GM23338 (cell line): ENCODE results near the gene AFF1. TPM values are rescaled to one million over a fixed set of nuclear protein-coding genes. Genes with fewer than 3 reads are reported as not detected.

Experiments used
- ATAC-seq: fragments of 200-7000 bp; cut with Tn5 transposase; 3 replicates; pipeline ENCODE4 v1.9.1; 2020
- DNase-seq: peaks from one replicate; pipeline ENCODE4 v3.0.0-alpha.2; 2015; ENCODE audit warnings: low spot score
- H2AFZ ChIP-seq: fragments of 200-600 bp; sonication (generic); 2 replicates; pipeline ENCODE4 v1.8.0; 2016; ENCODE audit warnings: antibody characterized with exemption, mild to moderate bottlenecking, moderate library complexity
- H3F3A ChIP-seq: fragments of 200-600 bp; sonication (generic); replicated peaks from 2 replicates; pipeline ENCODE4 v1.8.0; 2017; ENCODE audit warnings: antibody characterized with exemption, mixed run types, low read depth
- H3K27ac ChIP-seq: fragments of 200-600 bp; sonication (generic); 2 replicates; pipeline ENCODE4 v1.6.1; 2016; ENCODE audit warnings: low read depth
- H3K27me3 ChIP-seq: fragments of 200-600 bp; sonication (generic); 2 replicates; pipeline ENCODE4 v1.8.0; 2016; ENCODE audit warnings: mild to moderate bottlenecking, mixed run types, moderate library complexity; ENCODE audit not compliant: insufficient read depth
- H3K36me3 ChIP-seq: fragments of 200-600 bp; sonication (generic); 2 replicates; pipeline ENCODE4 v1.8.0; 2016; ENCODE audit warnings: mild to moderate bottlenecking; ENCODE audit not compliant: insufficient read depth
- H3K4me1 ChIP-seq: fragments of 200-600 bp; sonication (generic); 2 replicates; pipeline ENCODE4 v1.8.0; 2016; ENCODE audit warnings: mild to moderate bottlenecking, moderate library complexity; ENCODE audit not compliant: insufficient read depth
- H3K4me2 ChIP-seq: fragments of 200-600 bp; sonication (generic); 2 replicates; pipeline ENCODE4 v1.7.1; 2017; ENCODE audit warnings: mixed run types
- H3K4me3 ChIP-seq: fragments of 200-600 bp; sonication (generic); 2 replicates; pipeline ENCODE4 v1.6.1; 2016; ENCODE audit warnings: mixed run types
- H3K79me2 ChIP-seq: fragments of 200-600 bp; sonication (generic); replicated peaks from 2 replicates; pipeline ENCODE4 v1.8.0; 2017; ENCODE audit warnings: mild to moderate bottlenecking; ENCODE audit not compliant: insufficient read depth
- H3K9me2 ChIP-seq: fragments of 200-600 bp; sonication (generic); 2 replicates; pipeline ENCODE4 v1.8.0; 2017; ENCODE audit not compliant: insufficient read depth
- H4K20me1 ChIP-seq: fragments of 200-600 bp; sonication (generic); replicated peaks from 2 replicates; pipeline ENCODE4 v1.8.0; 2017; ENCODE audit warnings: mild to moderate bottlenecking; ENCODE audit not compliant: insufficient read depth
- H3K27ac Mint-ChIP-seq: 2 replicates; pipeline ENCODE4 v1.8.0; 2020; ENCODE audit warnings: inconsistent platforms, mild to moderate bottlenecking, moderate library complexity, mixed read lengths
- H3K27me3 Mint-ChIP-seq: 3 replicates; pipeline ENCODE4 v1.8.0; 2022; ENCODE audit warnings: low read depth, mild to moderate bottlenecking, moderate library complexity, mixed read lengths, inconsistent platforms; ENCODE audit not compliant: insufficient read depth, poor library complexity
- H3K36me3 Mint-ChIP-seq: 3 replicates; pipeline ENCODE4 v1.8.0; 2021; ENCODE audit warnings: low read depth, mild to moderate bottlenecking, inconsistent platforms, moderate library complexity, mixed read lengths
- H3K4me1 Mint-ChIP-seq: 3 replicates; pipeline ENCODE4 v1.8.0; 2020; ENCODE audit warnings: mild to moderate bottlenecking, inconsistent platforms, mixed read lengths
- H3K4me3 Mint-ChIP-seq: 3 replicates; pipeline ENCODE4 v1.8.0; 2021; ENCODE audit warnings: moderate library complexity, mild to moderate bottlenecking, inconsistent platforms, mixed read lengths
- H3K9me3 Mint-ChIP-seq: 3 replicates; pipeline ENCODE4 v1.8.0; 2020; ENCODE audit warnings: moderate library complexity, mild to moderate bottlenecking, inconsistent platforms, mixed read lengths
- CREB1 ChIP-seq: fragments of 250-450 bp; sonication (Bioruptor Pico); IDR thresholded peaks from 2 replicates; pipeline ENCODE4 v1.5.0; 2020; ENCODE audit warnings: low read depth, mild to moderate bottlenecking, moderate library complexity
- NANOG ChIP-seq: IDR thresholded peaks from 2 replicates; pipeline ENCODE4 v1.6.1; 2016; ENCODE audit warnings: antibody characterized with exemption, borderline replicate concordance
- STAT1 ChIP-seq: IDR thresholded peaks from one replicate; pipeline ENCODE4 v1.6.1; 2016; ENCODE audit warnings: antibody characterized with exemption; ENCODE audit not compliant: unreplicated experiment
- ZNF114 ChIP-seq: fragments of 250-450 bp; sonication (Bioruptor Pico); IDR thresholded peaks from 2 replicates; pipeline ENCODE4 v1.5.0; 2020; ENCODE audit warnings: mild to moderate bottlenecking, moderate library complexity
- polyA plus RNA-seq: library from polyadenylated mRNA; unstranded; fragments of >200 nt; fragmentation: Nextera tagmentation; extraction: Ambion mirVana; gene quantifications from 2 replicates; pipeline ENCODE4 v1.2.1, GENCODE V29; 2016
- total RNA-seq: library from RNA; depleted of rRNA; stranded (reverse); fragments of >200 nt; shearing (Covaris generic); gene quantifications from 2 replicates; pipeline ENCODE4 v1.2.3, GENCODE V29; 2014
- TF ChIP-seq, protein P1 (sequence below), 2 experiments: fragments of 200-600 bp in 1 of 2; sonication (generic) in 1 of 2; conservative IDR thresholded peaks; 2 replicates each; pipeline versions ENCODE4 v1.5.1 to v1.6.1; 2016 to 2017; ENCODE audit warnings: antibody characterized with exemption in 2 of 2, low read depth in 2 of 2, mild to moderate bottlenecking in 2 of 2, moderate library complexity in 1 of 2
- TF ChIP-seq, protein P2 (sequence below): IDR thresholded peaks from one replicate; pipeline ENCODE4 v1.6.1; 2018; ENCODE audit warnings: antibody characterized with exemption; ENCODE audit not compliant: unreplicated experiment

Gene AFF1
- total and polyA plus RNA-seq, 2 experiments from 2014 or later = 42.6 to 67.2 TPM

DNA sequence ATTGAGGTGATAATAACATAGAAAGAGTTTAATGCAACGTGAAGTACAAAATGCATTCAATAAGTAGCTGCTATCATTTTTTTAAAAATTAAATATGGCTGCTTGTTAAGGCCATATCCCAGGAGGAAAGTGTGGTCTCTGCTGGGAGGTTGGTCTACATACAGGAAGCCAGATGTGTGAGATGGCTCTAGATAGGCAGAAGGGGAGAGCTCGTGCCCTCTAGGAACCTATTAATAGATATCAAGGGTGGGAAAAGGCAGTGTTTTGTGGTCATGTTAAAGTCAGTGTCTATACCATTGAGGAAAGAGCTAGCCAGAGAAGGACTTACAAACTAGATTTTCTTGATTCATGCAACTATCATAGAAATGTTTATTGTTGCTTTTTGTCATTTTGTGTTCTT lies 145.2 kb downstream of the AFF1 start (continued):
- TF ChIP-seq CREB1 (CRISPR knock-in tag) (no peak), NANOG (no peak)
- TF ChIP-seq, protein P1, sequence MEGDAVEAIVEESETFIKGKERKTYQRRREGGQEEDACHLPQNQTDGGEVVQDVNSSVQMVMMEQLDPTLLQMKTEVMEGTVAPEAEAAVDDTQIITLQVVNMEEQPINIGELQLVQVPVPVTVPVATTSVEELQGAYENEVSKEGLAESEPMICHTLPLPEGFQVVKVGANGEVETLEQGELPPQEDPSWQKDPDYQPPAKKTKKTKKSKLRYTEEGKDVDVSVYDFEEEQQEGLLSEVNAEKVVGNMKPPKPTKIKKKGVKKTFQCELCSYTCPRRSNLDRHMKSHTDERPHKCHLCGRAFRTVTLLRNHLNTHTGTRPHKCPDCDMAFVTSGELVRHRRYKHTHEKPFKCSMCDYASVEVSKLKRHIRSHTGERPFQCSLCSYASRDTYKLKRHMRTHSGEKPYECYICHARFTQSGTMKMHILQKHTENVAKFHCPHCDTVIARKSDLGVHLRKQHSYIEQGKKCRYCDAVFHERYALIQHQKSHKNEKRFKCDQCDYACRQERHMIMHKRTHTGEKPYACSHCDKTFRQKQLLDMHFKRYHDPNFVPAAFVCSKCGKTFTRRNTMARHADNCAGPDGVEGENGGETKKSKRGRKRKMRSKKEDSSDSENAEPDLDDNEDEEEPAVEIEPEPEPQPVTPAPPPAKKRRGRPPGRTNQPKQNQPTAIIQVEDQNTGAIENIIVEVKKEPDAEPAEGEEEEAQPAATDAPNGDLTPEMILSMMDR (conservative IDR thresholded peaks at IDR 0.05; ENCODE audit: low read depth in 2 of 2) = no peak
- TF ChIP-seq, protein P2, sequence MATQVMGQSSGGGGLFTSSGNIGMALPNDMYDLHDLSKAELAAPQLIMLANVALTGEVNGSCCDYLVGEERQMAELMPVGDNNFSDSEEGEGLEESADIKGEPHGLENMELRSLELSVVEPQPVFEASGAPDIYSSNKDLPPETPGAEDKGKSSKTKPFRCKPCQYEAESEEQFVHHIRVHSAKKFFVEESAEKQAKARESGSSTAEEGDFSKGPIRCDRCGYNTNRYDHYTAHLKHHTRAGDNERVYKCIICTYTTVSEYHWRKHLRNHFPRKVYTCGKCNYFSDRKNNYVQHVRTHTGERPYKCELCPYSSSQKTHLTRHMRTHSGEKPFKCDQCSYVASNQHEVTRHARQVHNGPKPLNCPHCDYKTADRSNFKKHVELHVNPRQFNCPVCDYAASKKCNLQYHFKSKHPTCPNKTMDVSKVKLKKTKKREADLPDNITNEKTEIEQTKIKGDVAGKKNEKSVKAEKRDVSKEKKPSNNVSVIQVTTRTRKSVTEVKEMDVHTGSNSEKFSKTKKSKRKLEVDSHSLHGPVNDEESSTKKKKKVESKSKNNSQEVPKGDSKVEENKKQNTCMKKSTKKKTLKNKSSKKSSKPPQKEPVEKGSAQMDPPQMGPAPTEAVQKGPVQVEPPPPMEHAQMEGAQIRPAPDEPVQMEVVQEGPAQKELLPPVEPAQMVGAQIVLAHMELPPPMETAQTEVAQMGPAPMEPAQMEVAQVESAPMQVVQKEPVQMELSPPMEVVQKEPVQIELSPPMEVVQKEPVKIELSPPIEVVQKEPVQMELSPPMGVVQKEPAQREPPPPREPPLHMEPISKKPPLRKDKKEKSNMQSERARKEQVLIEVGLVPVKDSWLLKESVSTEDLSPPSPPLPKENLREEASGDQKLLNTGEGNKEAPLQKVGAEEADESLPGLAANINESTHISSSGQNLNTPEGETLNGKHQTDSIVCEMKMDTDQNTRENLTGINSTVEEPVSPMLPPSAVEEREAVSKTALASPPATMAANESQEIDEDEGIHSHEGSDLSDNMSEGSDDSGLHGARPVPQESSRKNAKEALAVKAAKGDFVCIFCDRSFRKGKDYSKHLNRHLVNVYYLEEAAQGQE = no peak

DNA sequence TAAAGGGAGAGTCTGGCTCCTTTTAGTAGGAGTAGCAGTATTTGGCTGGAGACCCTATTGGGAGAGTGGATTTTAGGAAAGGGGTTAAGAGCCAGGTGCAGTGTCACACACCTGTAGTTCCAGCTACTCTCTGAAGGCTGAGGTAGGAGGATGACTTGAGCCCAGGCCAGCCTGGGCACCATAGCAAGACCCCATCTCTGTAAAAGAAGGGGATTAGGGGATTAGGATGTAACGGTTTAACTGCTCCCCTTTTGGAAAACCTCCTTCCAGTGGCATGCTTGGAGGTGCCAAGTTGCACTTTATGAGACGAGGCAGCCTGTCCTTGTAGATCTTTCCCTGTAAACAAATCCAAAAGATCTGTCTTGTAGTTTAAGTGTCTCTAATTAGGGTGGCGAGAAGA lies 145.7 kb downstream of the AFF1 start:
- ATAC-seq (no peak), DNase-seq (no peak)
- H3K36me3 ChIP-seq = no peaks in the 10 kb centered on the region
- peaks cover 70% of the 10 kb centered on the region for H3K79me2 ChIP-seq
- peaks cover 3% of the 10 kb centered on the region; the same call in 1 of the 2 replicates for H4K20me1 ChIP-seq
- H3K4me1 ChIP-seq = peaks cover 31% of the 10 kb centered on the region
- no peaks in the 10 kb centered on the region for H3F3A ChIP-seq
- Mint-ChIP-seq H3K27ac (no peak overlapping the region), H3K4me1 (peaks cover 27% of the 10 kb centered on the region), H3K9me3 (no peaks in the 10 kb centered on the region), H3K4me3 (no peak overlapping the region), H3K27me3 (peaks cover 1% of the 10 kb centered on the region), H3K36me3 (peaks cover 5% of the 10 kb centered on the region; the same call in 1 of the 3 replicates)
- H3K27me3 ChIP-seq = no peaks in the 10 kb centered on the region
- H3K4me3 ChIP-seq = no peak overlapping the region
- H2AFZ ChIP-seq = no peak overlapping the region
- H3K4me2 ChIP-seq = no peak overlapping the region
- H3K27ac ChIP-seq = no peak overlapping the region
- no peaks in the 10 kb centered on the region for H3K9me2 ChIP-seq
- no peak for TF ChIP-seq STAT1
- TF ChIP-seq, protein P1 (conservative IDR thresholded peaks at IDR 0.05; ENCODE audit: low read depth in 2 of 2) = no peak
- TF ChIP-seq, protein P2 = no peak
- TF ChIP-seq ZNF114 = no peak
- TF ChIP-seq CREB1 (CRISPR knock-in tag) = no peak
